Activated gamma-delta T cell (primary cell): Measurements from ENCODE around the gene SMAD3.

Experiments
- DNase-seq: peaks from one replicate; lab custom pipeline; 2025; lab: John Stamatoyannopoulos, UW

Gene SMAD3

DNA sequence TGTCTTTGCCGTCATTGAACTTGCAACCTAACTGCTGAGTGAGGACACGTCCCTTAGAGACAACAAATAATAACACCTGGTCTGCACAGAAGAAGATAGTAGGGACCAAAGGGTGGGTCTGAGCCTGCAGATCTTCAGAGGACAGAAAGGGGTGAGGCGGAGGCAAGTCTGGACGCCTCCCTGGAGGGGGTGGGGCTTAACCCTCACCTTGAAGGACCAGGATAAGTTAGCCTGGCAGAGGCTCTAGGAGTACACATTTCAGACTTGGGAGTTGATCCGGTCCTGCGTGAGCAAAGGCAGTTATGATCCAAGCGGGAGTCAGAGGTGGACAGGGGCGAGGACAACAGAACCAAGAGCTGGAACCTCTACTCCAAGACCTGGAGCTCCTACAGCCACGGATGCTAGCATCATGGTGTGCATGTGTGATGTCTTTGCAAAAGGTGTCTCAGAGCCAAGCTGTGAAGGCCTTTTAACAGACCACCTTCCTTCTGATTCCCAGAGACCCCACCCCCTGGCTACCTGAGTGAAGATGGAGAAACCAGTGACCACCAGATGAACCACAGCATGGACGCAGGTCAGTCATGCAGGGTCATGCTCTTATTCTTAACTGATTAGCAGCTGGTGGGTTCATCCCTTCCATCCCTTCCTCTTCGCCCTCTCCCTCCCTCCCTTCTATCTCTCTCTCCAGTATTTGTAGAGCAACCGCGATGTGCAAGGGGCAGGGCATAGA is 101.0 kb downstream of the SMAD3 start:
- DNase-seq: no peak

DNA sequence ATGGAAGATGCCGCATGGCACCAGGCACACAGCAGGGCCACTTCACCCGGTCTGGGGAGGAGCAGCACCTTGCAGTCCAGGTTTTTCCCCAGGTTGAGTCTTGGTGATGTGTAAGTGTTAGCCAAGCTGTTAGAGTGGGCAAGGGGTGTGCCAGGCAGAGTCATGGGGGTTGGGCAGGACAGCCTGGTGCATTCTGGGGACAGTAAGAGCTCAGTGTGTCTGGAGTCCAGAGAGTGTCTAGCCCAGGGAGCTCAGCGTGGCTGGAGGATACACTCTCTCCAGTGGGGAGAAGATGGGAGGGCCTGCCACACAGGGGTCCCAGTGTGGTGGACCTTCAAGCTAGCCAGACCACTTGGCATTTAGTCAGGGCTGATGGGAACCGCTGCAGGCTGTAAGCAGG is 101.7 kb downstream of the SMAD3 start:
- DNase-seq: no peak

DNA sequence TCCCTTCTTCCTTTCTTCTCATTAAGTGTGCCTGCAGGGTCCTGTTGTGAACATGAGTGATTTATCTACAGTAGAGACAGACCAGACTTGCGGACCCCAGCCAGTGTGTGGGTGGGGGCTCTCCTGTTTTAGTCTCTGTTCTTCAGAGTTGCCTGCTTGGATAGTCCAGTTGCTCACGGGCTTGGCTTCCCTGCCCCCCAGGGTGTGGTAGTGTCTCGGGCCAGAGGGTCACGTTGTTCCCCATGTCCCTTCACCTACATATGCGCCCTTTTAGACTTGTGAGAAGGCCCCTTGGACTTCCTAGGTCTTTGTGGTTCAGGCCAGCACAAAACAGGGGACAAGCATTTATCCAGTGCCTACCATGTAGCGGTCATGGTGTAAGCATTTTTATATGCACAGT is 103.3 kb downstream of the SMAD3 start:
- DNase-seq: no peak

DNA sequence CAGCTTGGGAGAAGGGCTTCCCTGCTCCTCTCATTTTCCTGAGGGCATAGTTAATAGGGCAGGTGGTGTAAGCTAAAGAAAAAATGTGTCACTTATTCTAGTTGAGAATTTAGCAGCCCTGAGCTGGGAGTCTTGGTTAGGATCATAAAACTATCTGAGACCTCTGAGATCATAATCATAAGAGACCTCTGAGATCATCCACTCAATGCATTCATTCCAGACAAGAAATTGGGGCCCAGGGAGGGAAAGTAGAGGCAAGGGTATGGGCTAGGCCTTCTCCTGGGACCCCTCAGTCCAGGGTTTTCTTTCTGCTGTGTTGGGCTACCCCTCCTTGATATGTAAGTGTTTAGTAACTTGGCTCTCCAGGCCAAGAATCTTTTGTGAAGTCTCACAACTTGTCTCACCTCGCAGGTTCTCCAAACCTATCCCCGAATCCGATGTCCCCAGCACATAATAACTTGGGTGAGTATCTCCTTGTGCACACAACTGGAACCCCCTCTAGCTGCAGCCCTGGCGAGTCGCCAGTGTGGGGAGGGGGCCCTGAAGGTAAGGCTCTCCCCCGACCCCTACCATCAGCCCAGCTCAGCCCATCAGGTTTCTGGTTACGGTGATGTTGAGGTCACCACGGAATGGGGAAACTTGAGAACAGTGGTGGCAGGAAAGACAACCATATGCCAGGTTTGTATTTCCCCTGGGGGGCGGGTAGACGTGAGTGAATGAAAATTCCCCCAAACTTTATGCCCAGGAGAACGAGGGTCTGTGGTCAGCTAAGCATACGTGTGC is 104.9 kb downstream of the SMAD3 start:
- no peak for DNase-seq

DNA sequence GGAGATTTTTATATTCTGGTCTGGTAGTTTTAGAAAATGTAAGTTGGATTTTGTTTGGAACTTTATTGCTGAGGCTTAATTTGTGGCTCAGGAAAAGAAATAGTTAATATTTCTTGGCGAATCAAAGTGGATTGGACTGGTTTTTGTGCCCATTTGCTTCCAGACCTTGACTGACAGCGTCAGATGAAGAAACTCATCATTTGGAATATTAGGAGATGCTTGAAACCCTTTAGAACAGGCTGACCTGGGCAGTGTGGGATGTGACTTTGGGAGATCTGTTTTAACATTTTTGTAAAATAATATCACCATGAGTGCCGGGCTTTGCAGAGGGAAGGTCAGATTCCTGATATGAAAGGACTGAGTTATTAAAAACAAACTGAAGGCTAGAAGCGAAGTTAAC is 106.1 kb downstream of the SMAD3 start:
- DNase-seq: no peak

DNA sequence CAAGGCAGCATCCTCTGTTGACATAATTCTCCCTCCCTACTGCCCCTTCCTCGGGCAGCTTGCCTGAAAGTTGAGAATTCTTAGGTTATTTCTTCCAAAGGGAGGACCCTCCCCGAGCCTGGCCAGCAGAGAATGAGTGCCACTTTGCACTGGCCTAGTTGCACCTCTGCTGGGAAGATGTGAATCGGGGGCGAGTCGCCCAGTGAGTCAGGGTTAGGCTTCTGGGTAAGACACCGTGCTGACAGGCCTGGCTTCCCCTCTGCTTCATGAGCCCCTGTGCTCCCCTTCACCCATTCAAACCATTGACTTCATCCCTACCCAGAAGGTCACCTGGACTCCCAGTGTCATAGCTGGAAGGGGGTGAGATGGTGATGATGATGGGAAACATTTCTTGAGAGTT is 106.8 kb downstream of the SMAD3 start:
- no peak for DNase-seq

DNA sequence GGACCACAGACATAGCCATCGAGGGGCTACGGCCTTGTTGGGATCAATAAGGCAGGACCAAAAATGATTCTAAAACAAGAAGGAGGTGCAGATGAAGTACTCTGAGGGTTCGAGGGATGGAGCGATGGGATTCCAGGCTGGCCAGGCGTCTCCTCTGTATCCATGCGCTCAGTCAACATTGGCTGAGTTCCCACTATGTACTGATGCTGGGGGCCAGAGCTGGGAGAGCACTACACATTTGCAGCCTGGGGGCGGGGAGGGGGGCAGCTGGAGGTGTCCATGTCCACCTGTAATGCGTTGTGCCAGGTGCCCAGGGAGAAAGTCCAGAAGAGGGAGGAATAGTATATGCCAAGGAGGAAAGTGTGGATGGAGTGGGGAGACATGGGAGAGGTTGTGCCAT is 107.6 kb downstream of the SMAD3 start:
- no peak for DNase-seq

DNA sequence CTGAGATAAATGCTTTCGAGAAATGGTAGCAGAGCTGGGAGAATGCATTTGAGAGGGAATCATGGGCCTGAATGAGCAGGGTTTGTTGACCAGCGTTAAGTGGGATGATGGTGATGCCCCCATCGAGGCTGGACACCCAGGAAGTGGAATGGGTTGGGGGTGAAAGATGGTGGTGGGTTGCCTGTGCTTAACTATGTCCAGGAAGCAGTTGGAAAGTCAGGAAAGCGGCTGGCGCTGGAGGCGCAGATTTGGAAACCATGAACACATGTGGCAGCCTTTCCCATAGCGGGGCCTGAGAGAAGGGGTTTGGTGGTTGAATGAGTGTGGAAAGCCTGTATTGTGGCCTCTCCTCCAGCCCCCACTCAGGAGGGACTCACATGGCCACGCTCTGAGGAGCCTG is 108.4 kb downstream of the SMAD3 start:
- no peak for DNase-seq

DNA sequence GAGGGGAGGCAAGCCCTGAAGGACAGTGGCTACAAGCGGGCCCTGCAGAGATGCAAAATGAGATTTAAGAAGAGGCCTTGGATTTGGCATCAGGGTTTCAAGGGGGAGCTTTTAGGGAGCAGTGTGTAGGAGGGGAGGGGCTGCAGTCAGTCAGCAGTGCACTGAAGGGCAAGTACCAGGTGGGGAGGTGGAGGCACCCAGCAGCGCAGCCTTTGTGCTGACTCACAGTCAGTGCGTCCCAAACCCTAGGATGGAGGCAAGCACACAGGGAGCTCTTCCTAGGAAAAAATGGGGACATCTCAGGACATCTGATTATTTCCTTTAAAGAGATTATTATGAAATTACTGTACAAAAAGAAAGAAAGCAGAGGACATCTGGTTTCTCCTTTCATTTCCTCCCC is 109.0 kb downstream of the SMAD3 start:
- DNase-seq: no peak

DNA sequence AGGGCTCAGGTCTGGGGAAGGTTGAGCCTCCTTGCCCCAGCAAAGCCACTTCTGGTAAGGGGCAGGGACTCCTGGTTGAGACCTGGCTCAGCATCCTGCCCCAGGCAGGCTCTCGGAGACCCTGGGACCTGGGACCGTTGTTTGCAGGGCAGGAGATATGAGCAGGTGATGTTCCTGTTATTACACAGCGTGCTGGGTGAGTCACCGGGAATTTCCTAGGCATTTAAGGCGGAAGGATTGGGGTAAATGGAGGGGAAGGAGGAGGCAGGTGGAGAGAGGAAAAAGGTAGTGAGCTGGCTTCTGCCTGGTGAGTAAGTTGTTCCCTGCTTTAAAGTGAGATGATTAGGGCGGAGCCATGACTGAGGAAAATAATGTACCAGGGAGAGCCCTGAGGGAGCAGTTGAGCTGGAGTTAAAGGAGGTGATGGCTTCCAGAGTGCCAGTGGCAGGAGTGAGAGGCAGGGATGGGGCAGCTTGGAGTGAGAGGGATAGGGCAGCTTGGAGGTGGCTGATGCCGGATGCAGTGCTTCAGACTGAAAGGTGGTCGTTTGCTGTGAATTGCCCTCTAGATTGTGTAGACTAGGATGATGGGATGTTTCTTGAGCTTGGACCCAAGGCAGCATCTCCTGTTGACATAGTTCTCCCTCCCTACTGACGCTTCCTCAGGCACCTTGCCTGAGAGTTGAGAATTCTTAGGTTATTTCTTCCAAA is 109.6 kb downstream of the SMAD3 start:
- DNase-seq: no peak

DNA sequence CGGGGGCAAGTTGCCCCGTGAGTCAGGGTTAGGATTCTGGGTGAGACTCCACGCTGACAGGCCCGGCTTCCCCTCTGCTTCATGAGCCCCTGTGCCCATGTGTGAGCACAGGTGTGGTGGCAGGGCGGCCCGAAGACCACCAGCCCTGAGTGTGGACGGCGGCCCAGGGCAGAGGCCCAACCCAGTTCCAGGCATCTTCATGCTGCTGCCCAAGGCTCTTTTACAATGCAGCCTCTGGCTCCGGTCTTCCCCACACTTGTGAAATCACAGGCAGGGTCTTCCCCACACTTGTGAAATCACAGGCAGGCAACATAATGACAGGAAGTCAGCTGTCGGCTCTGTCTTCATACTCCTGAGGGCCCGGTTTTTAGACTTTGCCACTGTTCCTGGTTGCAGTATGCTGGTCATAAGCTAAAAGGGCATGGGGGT is 110.3 kb downstream of the SMAD3 start:
- no peak for DNase-seq

DNA sequence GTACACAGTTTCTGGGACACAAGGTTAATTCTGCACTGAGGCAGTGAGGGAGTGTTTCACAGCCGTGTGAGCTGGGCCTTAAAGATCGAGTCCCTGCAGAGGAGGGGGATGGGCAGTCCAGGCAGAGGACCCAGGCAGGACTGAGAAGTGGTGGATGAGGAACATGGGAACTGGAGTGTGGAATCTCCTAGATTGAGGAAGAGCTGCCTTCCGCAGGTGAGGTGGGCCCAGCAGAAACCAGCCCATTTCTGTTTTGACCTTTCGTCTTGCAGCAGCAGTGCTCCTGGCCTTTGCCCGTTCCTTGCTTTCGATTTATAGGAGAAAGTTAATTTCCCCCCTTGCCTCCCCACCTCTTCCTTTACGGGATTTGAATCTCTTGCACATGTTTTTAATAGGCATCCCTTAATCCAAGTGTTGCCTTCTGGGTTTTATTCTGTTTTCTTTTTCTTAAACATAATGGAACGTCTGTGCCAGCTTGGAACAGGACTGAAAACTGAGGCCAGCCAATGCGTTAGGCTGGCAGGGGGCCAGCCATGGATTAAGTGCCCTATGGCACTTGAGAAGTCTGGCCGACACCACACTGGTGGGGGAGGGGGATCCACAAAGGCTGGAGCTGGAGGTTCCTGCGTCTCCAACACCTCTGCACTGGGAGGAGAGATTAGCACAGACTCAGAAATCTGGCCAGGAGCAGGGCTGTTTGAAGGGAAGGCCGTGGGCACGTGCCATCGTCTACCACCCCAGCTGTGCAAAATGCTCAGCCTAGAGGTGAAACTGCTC is 111.0 kb downstream of the SMAD3 start:
- DNase-seq: no peak

DNA sequence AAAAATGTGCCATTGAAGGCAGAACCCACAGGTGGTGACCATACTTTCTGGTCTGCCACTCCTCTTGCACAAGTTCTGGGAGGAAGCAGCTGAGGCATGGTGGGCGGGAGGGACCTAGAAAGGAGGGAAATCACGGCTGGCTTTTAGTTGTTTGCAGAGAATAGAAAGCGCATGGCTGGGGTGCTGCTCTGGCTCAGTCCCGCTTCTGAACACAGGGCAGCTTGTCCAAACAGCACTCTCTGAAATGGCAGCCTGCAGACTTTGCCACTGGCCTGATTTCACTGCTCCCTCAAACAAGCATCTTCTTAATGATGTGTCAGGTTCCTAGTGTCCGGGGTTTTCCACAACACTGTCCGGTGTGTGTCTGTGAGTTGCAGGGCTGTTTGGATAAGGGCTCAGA is 112.3 kb downstream of the SMAD3 start:
- DNase-seq: no peak

DNA sequence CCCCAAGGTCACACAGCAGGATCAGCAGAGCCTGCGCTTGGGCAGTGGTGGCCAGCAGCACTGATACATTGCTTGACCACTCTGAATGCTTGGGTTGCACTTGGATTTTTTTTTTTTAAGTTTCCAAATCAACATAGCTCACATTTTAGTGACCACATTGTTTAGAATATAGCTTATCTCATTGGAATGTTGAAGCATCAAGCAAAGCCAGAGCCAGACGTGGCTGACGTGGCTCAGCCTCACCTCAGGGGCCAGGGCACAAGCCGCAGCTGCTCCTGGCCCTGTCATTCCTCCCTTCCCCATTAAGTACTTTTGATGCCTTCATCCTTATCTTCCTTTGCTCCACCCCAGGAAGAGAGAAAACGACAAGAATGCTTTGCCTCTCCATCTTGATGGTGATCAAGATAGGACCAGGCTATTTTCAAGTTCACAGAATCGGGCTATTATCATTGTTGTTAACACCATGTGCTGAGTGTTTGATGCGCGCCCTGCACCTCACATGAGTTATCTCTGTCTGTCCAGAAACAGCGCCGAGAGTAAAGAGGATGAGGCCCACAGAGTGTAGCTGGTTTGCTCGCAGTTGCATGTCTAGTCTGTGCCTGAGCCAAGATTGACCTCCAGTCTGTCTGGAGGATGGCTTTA is 113.3 kb downstream of the SMAD3 start:
- DNase-seq: no peak

DNA sequence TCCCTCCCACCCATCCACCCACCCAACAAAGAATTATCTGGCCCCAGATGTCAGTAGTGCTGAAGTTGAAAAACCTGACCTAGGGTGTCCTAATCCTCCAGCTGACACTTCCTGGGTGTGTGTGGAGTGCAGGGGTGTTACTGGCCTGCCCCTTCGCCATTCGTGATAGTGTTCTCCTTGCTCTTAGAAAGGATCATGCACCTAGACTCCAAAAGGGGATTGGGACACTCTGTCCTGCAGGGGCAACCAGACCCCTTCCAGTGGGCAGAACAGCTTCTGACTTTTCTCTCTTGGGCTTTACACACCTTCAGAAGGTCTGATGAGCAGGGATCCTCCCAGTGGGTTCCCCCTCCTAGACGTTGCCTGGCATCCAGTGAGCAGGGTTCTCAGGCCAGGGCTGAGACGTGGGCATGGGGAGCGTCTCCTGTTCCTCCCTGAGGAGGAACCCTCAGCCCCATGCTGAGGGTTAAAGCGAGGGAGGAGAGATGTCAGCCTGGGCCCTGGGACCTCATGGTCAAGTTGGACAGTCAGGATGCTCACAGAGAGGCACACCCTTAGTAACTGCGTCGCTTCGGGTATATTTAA is 114.1 kb downstream of the SMAD3 start:
- DNase-seq: no peak

DNA sequence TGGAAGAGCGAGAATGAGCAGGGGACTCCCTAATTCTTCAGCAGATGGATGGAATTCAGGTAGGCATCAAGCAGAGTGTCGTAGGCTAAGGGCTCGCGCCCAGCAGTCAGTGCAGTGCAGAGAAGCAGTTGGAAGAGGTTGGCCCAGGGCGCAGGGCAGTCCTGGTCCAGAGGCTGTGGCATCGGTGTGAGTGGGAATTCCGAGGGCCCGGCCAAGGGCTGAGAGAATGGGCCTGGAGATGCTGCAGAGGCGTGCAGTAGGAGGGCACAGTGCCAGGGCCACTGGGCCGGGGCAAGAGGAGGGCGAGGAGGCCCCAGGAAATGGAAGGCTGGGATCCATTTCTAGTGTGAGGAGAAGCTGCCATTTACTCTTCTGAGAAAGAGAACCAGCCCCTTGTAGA is 114.6 kb downstream of the SMAD3 start:
- DNase-seq: no peak

DNA sequence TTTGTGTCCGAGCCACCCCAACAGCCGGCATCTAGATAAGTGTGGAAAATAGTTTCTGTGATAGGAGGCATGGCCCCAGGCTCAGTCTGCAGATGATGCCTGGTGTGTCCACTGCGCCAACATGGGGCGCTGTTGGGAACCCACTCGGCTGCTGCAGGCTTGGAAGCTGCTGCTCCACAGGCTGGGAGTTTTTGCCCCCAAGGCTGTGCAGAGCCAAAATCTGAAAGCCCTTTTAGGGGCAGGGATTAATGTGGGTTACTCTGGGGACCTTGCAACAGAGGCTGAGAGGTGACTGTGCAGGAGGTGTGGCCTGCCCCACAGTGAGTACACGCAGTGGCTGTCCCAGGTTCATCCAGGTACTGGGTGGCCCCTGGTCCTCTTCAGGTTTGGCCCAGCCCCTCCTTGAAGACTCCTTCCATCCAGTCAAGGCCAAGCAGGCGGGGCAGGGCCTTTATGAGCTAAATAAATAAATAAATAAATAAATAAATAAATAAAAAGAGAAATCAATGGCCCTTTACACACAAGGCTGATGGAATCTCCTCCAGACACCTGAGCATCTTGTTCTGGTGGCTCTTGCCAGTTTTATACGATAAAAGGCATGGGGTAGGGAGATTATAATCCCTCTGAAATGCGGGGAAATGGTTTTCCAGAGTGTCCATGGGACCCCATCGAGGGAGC is 115.3 kb downstream of the SMAD3 start:
- no peak for DNase-seq

DNA sequence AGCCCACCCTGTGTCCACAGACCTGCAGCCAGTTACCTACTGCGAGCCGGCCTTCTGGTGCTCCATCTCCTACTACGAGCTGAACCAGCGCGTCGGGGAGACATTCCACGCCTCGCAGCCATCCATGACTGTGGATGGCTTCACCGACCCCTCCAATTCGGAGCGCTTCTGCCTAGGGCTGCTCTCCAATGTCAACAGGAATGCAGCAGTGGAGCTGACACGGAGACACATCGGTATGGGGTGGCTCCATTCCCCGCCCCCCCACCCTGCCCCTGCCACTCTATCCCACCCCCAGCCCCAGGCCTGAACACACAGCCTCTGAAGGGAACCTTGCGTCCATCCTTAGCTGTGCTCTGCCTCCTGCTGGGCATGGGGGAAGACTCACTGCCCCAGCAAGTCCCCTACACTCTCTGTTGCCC is 115.8 kb downstream of the SMAD3 start:
- no peak for DNase-seq

DNA sequence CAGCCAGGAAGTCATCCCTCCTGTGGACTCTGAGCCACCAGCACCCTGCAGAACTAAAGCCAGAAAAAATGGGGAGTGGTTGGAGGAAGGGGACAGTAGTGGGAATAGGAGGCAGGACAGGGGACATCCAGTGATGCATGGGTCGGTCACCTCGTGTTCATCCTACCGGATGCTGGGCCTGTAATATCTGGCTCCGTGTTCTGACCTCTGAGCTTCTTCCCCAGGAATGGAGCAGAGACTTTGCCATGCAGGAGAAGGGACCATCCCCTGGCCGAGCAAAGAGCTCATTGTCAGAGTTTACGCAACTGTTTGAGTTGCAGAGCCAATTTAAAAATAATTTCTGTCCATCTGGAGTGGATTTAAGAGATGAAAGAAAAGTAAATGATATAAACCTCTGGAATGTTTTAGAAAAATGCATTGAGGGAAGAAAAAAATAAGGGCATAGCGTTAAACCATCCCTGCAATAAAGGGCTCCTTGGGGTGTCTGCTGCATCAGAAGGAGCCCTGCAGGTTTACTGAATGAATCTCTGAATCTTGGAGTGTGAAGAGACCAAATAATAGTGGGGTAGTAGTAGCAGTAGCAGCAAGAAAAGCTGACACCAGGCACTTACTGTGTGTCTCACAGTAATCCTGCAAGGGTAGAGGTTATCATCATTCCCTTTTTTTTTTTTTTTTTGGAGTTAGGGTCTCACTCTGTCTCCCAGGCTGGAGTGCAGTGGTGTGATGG is 118.2 kb downstream of the SMAD3 start:
- no peak for DNase-seq
